Medulla oblongata (tissue), 1 donor: Measurements from ENCODE around the gene ZNF660.

ENCODE experiments used
- DNase-seq: peaks from one replicate; pipeline ENCODE4 v3.0.0-alpha.2; 2015; ENCODE audit errors: extremely low spot score

ZNF660 gene

GRCh38 chr3:44632193-44632592, 47.4 kb downstream of the ZNF660 start:
- DNase-seq: no peak

- DNase-seq: no peak
Observed at GRCh38 chr3:44642337-44642736, 57.6 kb downstream of the ZNF660 start.

GRCh38 chr3:44643024-44643423, 58.3 kb downstream of the ZNF660 start:
- DNase-seq: no peak

- no peak for DNase-seq
Observed at GRCh38 chr3:44647771-44648170, 63.0 kb downstream of the ZNF660 start.

DNA sequence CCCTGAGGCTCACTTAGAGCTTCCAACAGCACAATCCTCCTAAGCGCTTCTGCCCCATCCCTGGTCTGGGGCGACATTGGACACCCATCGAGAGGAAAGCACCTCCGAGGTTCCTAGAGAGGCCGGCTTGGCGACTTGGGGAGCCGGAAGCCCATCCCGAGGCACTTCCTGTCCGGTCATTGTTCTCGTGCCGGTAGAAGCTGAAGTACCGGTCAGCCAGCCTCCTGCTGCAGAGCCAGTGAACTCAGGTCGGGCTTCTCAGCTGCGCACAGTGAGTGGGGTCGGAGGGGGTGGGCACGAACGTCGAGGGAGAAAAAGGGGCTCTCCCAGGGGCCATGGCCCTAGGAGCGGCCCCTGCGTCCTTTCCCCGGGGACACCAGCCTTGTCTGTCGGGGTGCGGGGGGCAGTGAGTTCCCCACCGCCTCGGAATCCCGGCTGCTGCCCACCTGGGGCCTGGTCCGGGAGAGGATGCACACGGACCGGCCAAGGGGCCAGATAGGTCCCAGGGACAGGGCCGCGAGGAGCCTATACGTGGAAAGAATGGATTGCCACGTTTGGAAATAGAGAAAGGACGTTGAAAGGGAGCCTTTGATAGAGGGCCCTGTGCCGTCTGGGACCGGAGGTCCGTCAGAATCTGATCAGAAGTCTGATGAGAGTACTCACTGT, 63.9 kb downstream of the ZNF660 start, which contains the start of gene ZNF35:
Gene ZNF35 (plus strand): TSS at position 169 of the 666 bp plus-strand sequence. CDS start 2,336 bp downstream, outside the sequence.
- DNase-seq: peak; percentile 88
